ENCODE measurements around the gene EME2. TPM values are rescaled to one million over a fixed set of nuclear protein-coding genes. Genes with fewer than 3 reads are reported as not detected.

The EME2 gene, protein sequence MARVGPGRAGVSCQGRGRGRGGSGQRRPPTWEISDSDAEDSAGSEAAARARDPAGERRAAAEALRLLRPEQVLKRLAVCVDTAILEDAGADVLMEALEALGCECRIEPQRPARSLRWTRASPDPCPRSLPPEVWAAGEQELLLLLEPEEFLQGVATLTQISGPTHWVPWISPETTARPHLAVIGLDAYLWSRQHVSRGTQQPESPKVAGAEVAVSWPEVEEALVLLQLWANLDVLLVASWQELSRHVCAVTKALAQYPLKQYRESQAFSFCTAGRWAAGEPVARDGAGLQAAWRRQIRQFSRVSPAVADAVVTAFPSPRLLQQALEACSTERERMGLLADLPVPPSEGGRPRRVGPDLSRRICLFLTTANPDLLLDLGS
- total RNA-seq = 10 to 100 TPM; 13.1 to 18.4 TPM

DNA sequence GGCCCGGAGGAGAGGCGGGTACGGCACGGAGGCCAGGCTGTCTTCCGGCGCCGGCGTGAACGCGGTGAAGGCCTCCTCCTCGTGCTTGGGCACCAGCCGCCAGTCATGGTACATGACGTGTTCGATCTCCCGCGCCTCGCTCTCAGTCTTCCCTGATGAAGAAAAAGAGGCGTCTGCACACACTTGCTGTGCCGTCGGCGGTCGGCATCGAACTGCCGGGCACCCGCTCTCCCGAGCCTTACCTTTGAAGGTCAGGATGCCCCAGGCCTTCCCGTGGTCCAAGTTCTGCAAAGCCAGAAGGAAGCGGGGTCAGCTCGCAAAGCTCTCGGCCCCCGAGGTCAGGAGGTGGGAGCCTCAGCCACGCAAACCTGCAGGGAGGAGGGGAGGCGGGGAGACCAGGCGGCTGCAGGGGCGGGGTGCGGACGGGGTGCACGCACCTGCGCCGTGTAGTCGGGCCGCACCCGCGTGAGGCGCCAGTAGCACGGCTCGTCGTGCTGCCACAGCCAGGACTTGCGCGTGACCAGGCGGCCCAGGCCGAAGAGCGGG, at the start of gene EME2:
TSS of gene EME2 (plus strand) at position 449 of the 546 bp plus-strand sequence. CDS start 418 bp downstream, outside the sequence.
- peak; percentile 30 for ATAC-seq
- peak; percentile 82 for DNase-seq
- Mint-ChIP-seq H3K36me3 (ENCODE audit: low read depth) (peaks cover 22% of the 10 kb centered on the region), H3K4me1 (peaks cover 9% of the 10 kb centered on the region), H3K4me3 (peak within 1 kb of the TSS; percentile 94), H3K9me3 (ENCODE audit: low read depth) (no peaks in the 10 kb centered on the region), H3K27ac (peak within 1 kb of the TSS; percentile 99), H3K27me3 (no peaks in the 10 kb centered on the region)
- ChIA-PET POLR2A (interaction anchor here (1.4 to 5.2 kb wide), 2 partner anchors 10 to 192 kb away, joined by 3 to 39 read pairs; partner anchors contain the start of genes NUBP2, RPS2 and SPSB3), CTCF (interaction anchor here (1.3 to 2.0 kb wide), 2 partner anchors 10 to 65 kb away, joined by 4 to 16 read pairs; partner anchors contain the start of genes NUBP2 and SPSB3)
- intact Hi-C loops (cut with DNase I, micrococcal nuclease) = loop anchor here (2.0 to 5.0 kb wide), 9 partner anchors 65 to 1090 kb away; partner anchors contain the start of genes GNPTG (in 1 of the 2), JMJD8 (in 1 of the 2), MAPK8IP3 (in 1 of the 2) and MLST8 (in 1 of the 2)

DNA sequence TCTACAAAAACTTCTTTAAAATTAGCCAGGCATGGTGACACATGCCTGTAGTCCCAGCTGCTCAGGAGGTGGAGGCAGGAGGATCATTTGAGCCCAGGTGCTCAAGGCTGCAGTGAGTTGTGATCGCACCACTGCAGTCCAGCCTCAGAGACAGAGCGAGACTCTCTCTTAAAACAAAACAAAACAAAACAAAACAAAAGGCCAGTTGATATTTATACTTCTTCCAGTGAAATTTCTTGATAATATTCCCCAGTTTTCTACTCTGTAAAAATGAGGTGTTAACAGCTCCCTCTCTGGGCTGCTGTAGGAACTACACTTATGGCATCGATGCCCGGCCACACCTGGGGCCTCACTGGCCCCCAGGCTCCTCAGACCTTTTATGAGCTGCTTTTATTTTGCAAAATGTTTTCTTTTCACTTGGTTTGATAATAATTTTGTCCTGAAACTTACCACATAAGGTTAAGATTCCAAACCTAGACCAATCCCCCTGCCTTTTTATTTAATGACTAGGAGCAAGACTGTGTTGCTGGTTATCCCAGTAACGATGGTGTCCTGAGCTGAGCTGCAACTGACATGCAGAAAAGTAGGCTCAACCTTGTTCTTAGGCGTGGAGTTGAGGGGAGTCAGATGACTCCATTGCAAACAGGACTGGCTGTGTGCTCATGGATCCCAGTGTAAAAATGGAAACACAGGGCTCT, 49.0 kb upstream of the EME2 start:
- no peak overlapping the region for H3K4me3 Mint-ChIP-seq
- no peaks in the 10 kb centered on the region for H3K9me3 Mint-ChIP-seq (ENCODE audit: low read depth)

DNA sequence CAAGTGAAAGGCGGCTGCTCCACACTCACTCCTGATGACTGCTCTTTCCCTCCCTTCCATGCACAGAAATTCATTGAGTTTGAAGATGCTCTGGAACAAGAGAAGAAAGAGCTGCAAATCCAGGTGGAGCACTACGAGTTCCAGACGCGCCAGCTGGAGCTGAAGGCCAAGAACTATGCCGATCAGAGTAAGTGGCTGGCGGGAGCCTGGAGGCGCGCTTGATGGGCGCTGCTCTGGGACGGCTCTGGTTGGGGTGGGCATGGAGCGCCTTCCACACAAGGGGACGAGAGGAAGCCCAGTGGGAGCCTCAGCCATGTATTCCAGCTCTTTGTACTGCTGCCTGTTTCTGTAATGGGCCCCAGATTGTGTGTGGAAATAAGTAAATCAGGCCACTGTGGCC, 48.1 kb upstream of the EME2 start:
- no peak overlapping the region for H3K27ac Mint-ChIP-seq
- CTCF ChIA-PET = interaction anchor here (0.7 to 1.4 kb wide), 4 partner anchors 8 to 47 kb away, joined by 3 to 9 read pairs (median 5); partner anchors contain the start of gene JPT2
- POLR2A ChIA-PET = no interaction called here
- no peak for DNase-seq
- intact Hi-C loops (cut with DNase I, micrococcal nuclease) = no loop called here
- H3K9me3 Mint-ChIP-seq (ENCODE audit: low read depth) = no peaks in the 10 kb centered on the region
- no peak overlapping the region for H3K4me3 Mint-ChIP-seq
- no peak for ATAC-seq
- no peaks in the 10 kb centered on the region for H3K27me3 Mint-ChIP-seq
- peaks cover 18% of the 10 kb centered on the region for H3K36me3 Mint-ChIP-seq (ENCODE audit: low read depth)
- peaks cover 22% of the 10 kb centered on the region for H3K4me1 Mint-ChIP-seq

More for the DNA sequence above, 49.0 kb upstream of the EME2 start:
- intact Hi-C loops (cut with DNase I, micrococcal nuclease) = no loop called here
- Mint-ChIP-seq H3K4me1 (peaks cover 28% of the 10 kb centered on the region), H3K27me3 (no peaks in the 10 kb centered on the region), H3K27ac (no peak overlapping the region), H3K36me3 (ENCODE audit: low read depth) (peaks cover 13% of the 10 kb centered on the region)
- ATAC-seq (peak; percentile 48), DNase-seq (peak; percentile 63)
- POLR2A ChIA-PET = no interaction called here
- CTCF ChIA-PET = interaction anchor here (0.7 to 1.4 kb wide), 7 partner anchors 9 to 429 kb away, joined by 3 to 9 read pairs (median 4); partner anchors contain the start of genes JPT2, NUBP2 and SPSB3

DNA sequence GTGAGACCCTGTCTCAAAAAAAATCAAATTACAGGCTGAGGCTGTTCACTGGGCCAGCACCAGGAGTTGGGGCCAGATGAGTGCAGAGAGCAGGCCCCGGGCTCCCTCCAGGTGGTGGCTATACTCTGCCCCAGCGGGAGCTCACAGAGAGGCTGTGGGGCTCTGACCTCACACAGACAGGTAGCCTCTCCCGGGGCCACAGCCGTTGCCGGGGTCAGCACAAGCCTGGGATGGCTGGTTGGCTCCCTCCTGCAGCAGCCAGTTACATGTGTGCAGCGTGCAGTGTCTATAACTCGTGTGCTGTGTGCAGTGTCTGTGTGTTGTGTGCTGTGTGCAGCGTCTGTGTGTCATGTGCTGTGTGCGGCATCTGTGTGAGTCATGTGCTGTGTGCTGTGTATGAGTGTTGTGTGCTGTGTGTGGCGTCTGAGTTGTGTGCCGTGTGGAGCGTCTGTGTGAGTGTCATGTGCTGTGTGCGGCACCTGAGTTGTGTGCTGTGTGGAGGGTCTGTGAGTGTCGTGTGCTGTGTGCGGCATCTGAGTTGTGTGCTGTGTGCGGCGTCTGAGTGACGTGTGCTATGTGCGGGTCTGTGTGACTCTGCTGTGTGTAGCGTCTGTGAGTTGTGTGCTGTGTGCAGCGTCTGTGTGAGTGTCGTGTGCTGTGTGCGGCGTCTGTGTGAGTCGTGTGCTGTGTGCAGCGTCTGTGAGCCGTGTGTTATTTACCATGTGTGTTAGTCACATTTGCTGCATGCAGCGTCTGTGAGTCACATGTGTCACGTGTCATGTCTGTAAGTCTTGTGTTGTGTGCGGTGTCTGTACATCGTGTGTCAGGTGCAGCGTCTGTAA, 45.7 kb upstream of the EME2 start:
- intact Hi-C loops (cut with DNase I, micrococcal nuclease) = no loop called here
- CTCF ChIA-PET = interaction anchor here (0.7 to 0.8 kb wide), 2 partner anchors 27 to 56 kb away, joined by 3 read pairs; partner anchors contain the start of genes NUBP2 and SPSB3

DNA sequence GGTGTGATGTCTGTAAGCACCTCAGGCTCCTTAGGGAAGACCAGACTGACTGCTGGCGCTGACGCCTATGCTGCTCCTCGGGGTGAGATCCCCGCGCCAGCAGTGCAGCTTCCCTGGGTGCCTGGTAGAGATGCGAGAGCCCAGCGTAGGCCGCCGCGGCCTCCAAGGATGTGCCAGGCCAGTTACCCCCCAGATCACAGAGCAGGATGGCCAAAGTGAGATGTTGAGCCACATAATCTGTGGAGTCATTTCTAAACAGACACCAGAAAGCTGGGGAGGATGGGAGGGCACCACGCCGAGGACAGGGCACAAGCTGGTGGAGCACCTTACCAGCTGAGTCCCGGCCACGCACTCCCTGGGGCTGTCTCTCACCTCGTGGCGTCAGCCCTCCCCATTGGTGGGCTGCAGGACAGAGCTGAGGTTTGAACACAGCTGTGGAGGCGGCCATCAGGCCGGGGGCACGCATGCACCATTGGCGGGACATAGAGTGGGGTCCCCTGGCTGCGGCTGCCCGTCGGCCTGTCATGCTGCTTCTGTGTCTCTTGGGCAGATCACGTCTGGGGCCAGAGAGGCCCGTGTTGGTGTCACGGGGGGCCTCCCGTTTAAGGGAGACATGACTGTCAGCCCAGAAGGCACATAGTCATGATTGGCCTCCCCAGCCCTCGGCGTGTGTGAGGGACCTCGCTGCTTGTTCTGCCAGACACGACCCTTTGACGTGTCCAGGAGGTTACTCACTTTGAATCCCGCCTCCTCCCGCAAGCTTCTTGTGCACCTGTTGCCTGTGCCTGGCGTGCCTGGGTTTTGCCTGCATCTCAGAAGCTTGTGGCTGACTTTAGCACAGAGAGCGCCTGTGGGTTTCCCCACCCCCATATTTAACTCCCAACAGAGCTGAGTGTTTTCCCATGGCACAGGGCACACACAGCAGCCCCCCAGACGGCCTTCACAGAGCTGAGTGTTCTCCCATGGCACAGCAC, 44.7 kb upstream of the EME2 start:
- intact Hi-C loops (cut with DNase I, micrococcal nuclease) = no loop called here
- peaks cover 9% of the 10 kb centered on the region for H3K4me1 Mint-ChIP-seq
- H3K27me3 Mint-ChIP-seq = no peaks in the 10 kb centered on the region
- no peaks in the 10 kb centered on the region for H3K9me3 Mint-ChIP-seq (ENCODE audit: low read depth)
- ChIA-PET POLR2A (no interaction called here), CTCF (no interaction called here)
- DNase-seq (no peak), ATAC-seq (no peak)
- H3K4me3 Mint-ChIP-seq = no peak overlapping the region
- H3K36me3 Mint-ChIP-seq (ENCODE audit: low read depth) = peaks cover 15% of the 10 kb centered on the region
- no peak overlapping the region for H3K27ac Mint-ChIP-seq

More for the DNA sequence above, 45.7 kb upstream of the EME2 start:
- no peak overlapping the region for H3K4me3 Mint-ChIP-seq
- no peak for DNase-seq
- peaks cover 18% of the 10 kb centered on the region for H3K4me1 Mint-ChIP-seq
- H3K36me3 Mint-ChIP-seq (ENCODE audit: low read depth) = peaks cover 15% of the 10 kb centered on the region
- POLR2A ChIA-PET = no interaction called here
- ATAC-seq = no peak
- H3K27me3 Mint-ChIP-seq = no peaks in the 10 kb centered on the region
- no peak overlapping the region for H3K27ac Mint-ChIP-seq
- H3K9me3 Mint-ChIP-seq (ENCODE audit: low read depth) = no peaks in the 10 kb centered on the region

DNA sequence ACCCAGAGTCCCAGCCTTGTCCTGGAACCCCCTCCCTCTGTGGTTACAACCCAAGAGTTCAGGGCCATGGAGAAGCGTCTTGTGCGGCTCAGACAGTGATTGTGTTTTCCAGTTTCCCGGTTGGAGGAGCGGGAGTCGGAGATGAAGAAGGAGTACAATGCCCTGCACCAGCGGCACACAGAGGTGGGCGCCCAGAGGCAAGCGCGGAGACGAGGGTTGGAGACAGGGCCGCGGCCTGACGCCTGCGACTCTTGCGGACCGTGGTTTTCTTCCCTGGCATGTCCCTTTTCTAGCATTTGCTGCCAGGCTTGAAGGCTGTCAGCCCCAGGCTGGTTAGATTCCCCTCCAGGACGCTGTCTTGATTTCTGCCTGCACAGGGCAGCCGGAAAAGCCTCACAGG, 43.6 kb upstream of the EME2 start:
- ATAC-seq (no peak), DNase-seq (no peak)
- no peaks in the 10 kb centered on the region for H3K4me1 Mint-ChIP-seq
- ChIA-PET POLR2A (no interaction called here), CTCF (no interaction called here)
- H3K27ac Mint-ChIP-seq = no peak overlapping the region
- no peak overlapping the region for H3K4me3 Mint-ChIP-seq
- peaks cover 15% of the 10 kb centered on the region for H3K36me3 Mint-ChIP-seq (ENCODE audit: low read depth)
- intact Hi-C loops (cut with DNase I, micrococcal nuclease) = no loop called here
- H3K27me3 Mint-ChIP-seq = no peaks in the 10 kb centered on the region
- no peaks in the 10 kb centered on the region for H3K9me3 Mint-ChIP-seq (ENCODE audit: low read depth)

DNA sequence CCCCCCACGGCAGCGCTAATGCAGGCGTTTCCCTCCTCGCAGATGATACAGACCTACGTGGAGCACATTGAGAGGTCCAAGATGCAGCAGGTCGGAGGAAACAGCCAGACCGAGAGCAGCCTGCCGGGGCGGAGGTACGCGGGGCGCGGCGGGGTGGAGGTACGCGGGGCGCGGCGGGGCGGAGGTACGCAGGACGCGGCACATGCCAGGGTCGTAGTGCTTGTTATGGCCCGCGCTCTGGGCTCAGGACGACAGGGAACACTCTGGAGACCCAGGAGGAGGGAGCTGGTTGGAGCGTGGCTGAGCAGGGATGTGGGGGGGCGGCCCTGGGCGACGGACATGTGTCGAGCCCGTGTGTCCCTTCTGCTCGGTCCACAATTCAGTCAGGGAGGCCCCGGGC, 43.2 kb upstream of the EME2 start:
- CTCF ChIA-PET = no interaction called here
- no peaks in the 10 kb centered on the region for H3K27me3 Mint-ChIP-seq
- DNase-seq (no peak), ATAC-seq (no peak)
- POLR2A ChIA-PET = no interaction called here
- H3K27ac Mint-ChIP-seq = no peak overlapping the region
- H3K4me3 Mint-ChIP-seq = no peak overlapping the region
- intact Hi-C loops (cut with DNase I, micrococcal nuclease) = no loop called here
- H3K36me3 Mint-ChIP-seq (ENCODE audit: low read depth) = peaks cover 16% of the 10 kb centered on the region
- H3K9me3 Mint-ChIP-seq (ENCODE audit: low read depth) = no peaks in the 10 kb centered on the region
- H3K4me1 Mint-ChIP-seq = no peaks in the 10 kb centered on the region

DNA sequence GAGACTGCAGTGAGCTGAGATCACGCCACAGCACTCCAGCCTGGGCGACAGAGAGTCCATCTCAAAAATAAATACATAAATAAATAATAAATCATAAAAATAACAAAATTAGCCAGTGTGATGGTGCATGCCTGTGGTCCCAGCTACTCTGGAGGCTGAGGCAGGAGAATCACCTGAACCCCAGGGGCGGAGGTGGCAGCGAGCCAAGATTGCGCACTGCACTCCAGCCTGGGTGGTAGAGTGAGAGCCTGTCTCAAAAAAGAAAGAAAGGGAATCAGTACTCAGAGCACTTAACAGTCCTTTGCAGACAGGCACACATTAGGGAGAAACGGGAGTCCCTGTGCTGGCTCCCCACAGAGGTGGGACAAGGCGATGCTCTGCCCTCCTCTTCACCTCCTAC, 41.5 kb upstream of the EME2 start:
- intact Hi-C loops (cut with DNase I, micrococcal nuclease) = no loop called here
- POLR2A ChIA-PET = no interaction called here
- no peaks in the 10 kb centered on the region for H3K4me1 Mint-ChIP-seq
- no peaks in the 10 kb centered on the region for H3K27me3 Mint-ChIP-seq
- CTCF ChIA-PET = interaction anchor here (0.7 kb wide), 1 partner anchor 280 kb away, joined by 3 read pairs; no protein-coding TSS in a partner anchor
- H3K4me3 Mint-ChIP-seq = no peak overlapping the region
- no peaks in the 10 kb centered on the region for H3K9me3 Mint-ChIP-seq (ENCODE audit: low read depth)
- H3K27ac Mint-ChIP-seq = no peak overlapping the region
- peaks cover 19% of the 10 kb centered on the region for H3K36me3 Mint-ChIP-seq (ENCODE audit: low read depth)
- DNase-seq (no peak), ATAC-seq (no peak)

DNA sequence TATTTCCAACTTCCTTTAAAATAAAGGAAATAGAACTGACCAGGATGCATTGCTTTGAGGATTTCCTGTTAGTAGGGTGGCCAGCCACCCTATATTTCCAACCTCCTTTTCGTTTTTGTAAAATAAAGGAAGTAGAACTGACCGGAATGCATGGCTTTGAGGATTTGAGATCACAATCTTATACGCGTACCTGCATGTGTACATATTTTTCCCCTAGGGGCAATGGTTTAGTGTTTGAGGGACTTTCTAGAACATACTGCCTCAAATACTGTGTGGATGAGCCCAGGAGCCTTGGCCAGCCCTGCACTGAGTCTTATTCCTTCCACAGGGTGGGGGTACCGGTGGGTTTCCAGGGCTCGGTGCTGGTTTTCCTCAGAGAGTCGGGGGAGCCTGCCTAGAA, 41.0 kb upstream of the EME2 start:
- Mint-ChIP-seq H3K27me3 (no peaks in the 10 kb centered on the region), H3K4me1 (no peaks in the 10 kb centered on the region), H3K27ac (no peak overlapping the region), H3K36me3 (ENCODE audit: low read depth) (peaks cover 16% of the 10 kb centered on the region), H3K9me3 (ENCODE audit: low read depth) (no peaks in the 10 kb centered on the region), H3K4me3 (no peak overlapping the region)
- intact Hi-C loops (cut with DNase I, micrococcal nuclease) = no loop called here
- DNase-seq = no peak
- ChIA-PET POLR2A (no interaction called here), CTCF (no interaction called here)
- no peak for ATAC-seq

DNA sequence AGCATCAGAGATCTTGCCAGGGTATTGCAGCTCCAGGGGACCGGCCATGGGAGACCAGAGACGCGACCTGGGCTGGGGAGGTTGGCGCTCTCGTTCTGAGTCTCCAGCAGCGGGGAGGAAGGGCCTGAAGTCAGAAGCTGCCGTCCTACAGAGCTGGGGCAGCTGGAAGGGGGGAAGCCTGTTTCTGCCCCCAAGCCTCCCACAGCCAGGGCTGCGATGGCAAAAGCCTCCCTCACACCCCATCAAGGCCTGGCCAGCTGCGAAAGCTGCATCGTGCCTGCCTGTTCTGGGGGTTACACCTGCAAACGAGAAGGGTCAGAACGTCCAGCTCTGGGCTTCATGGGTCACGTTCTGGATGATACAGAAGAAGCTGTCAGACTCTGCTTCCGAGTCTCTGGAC, 40.5 kb upstream of the EME2 start:
- no peak overlapping the region for H3K27ac Mint-ChIP-seq
- no peaks in the 10 kb centered on the region for H3K4me1 Mint-ChIP-seq
- ChIA-PET POLR2A (no interaction called here), CTCF (interaction anchor here (2.1 kb wide), 1 partner anchor 8 kb away, joined by 9 read pairs; no protein-coding TSS in a partner anchor)
- H3K27me3 Mint-ChIP-seq = no peaks in the 10 kb centered on the region
- no peak for DNase-seq
- H3K4me3 Mint-ChIP-seq = no peak overlapping the region
- no peak for ATAC-seq
- no peaks in the 10 kb centered on the region for H3K9me3 Mint-ChIP-seq (ENCODE audit: low read depth)
- intact Hi-C loops (cut with DNase I, micrococcal nuclease) = no loop called here
- H3K36me3 Mint-ChIP-seq (ENCODE audit: low read depth) = peaks cover 14% of the 10 kb centered on the region

All from activated CD4-positive, alpha-beta T cell treated with anti-CD3 and anti-CD28 coated beads for 36 hours (primary cell).